Spinal cord (tissue), 10 donors: ENCODE results near the gene LENG1. TPM values are rescaled to one million over a fixed set of nuclear protein-coding genes. Genes with fewer than 3 reads are reported as not detected.
"Not testable (repeated sequence)": the region's sequence is repeated elsewhere in the genome, so short reads cannot be mapped to it uniquely, and the experiment has no call there.

ENCODE experiments used
- DNase-seq, 6 donors: peaks; one replicate each; pipeline versions ENCODE4 v3.0.0 to v3.0.0-alpha.2; 2013 to 2015; ENCODE audit warnings: low spot score in 6 of 6, low read depth in 4 of 6
- H3K27ac ChIP-seq: one replicate; pipeline ENCODE4 v1.5.1; 2013; ENCODE audit warnings: low read depth, low read length, control low read depth
- H3K27me3 ChIP-seq: one replicate; pipeline ENCODE4 v1.6.1; 2013; ENCODE audit warnings: low read length; ENCODE audit not compliant: control insufficient read depth, insufficient read depth
- H3K36me3 ChIP-seq: one replicate; pipeline ENCODE4 v1.6.1; 2013; ENCODE audit warnings: low read length; ENCODE audit not compliant: control insufficient read depth, insufficient read depth
- H3K4me1 ChIP-seq: one replicate; pipeline ENCODE4 v1.6.1; 2013; ENCODE audit warnings: low read length; ENCODE audit not compliant: control insufficient read depth, insufficient read depth
- H3K4me3 ChIP-seq: one replicate; pipeline ENCODE4 v1.5.1; 2013; ENCODE audit warnings: low read depth, low read length, control low read depth
- H3K9me3 ChIP-seq: one replicate; pipeline ENCODE4 v1.6.1; 2013; ENCODE audit warnings: low read length; ENCODE audit not compliant: control insufficient read depth, insufficient read depth
- WGBS: methylation state at CpG from one replicate; pipeline ENCODE4 v1.1.5; 2013; ENCODE audit warnings: missing lambda C conversion rate; ENCODE audit not compliant: insufficient coverage; 5-methylcytosine and 5-hydroxymethylcytosine counted together
- polyA plus RNA-seq, 2 donors: library from polyadenylated mRNA; unstranded; fragments of 120-200 nt; gene quantifications; one replicate each; pipeline ENCODE4 v1.2.1, GENCODE V29; 2013; ENCODE audit not compliant: insufficient read length in 2 of 2
- total RNA-seq, 2 donors: library from RNA; depleted of rRNA in 1 of 2; stranded (reverse); fragments of 120-200 nt in 1 of 2; fragments of >200 nt in 1 of 2; gene quantifications; one replicate each; pipeline versions ENCODE4 v1.2.3 to v1.2.4, GENCODE V29; 2013 to 2014
- donor health status: healthy.

LENG1 gene
- total and polyA plus RNA-seq, 4 donors, result 3.7 to 13.3 (median 11.8) TPM

GRCh38 chr19:54180691-54181091 is 21.2 kb upstream of the LENG1 start:
- no peak overlapping the region for H3K4me3 ChIP-seq
- peaks cover 25% of the 10 kb centered on the region for H3K4me1 ChIP-seq
- peaks cover 54% of the 10 kb centered on the region for H3K36me3 ChIP-seq
- no peaks in the 10 kb centered on the region for H3K27me3 ChIP-seq
- peak overlapping the region; percentile 64 for H3K27ac ChIP-seq
- 80% methylated on average over 34 of the region's 37 CpGs for whole genome bisulfite sequencing
- DNase-seq, result no peak
- no peaks in the 10 kb centered on the region for H3K9me3 ChIP-seq

GRCh38 chr19:54179921-54180461 is 20.5 kb upstream of the LENG1 start:
- Histone ChIP-seq H3K9me3 (no peaks in the 10 kb centered on the region), H3K36me3 (peaks cover 54% of the 10 kb centered on the region), H3K4me1 (peaks cover 25% of the 10 kb centered on the region), H3K27ac (peak overlapping the region; percentile 64), H3K4me3 (no peak overlapping the region), H3K27me3 (no peaks in the 10 kb centered on the region)
- DNase-seq, result peak in 5 of 6 donors; percentile 74 to 94 (median 84)
- WGBS, result 14% methylated on average over 10 of the region's 10 CpGs

DNA sequence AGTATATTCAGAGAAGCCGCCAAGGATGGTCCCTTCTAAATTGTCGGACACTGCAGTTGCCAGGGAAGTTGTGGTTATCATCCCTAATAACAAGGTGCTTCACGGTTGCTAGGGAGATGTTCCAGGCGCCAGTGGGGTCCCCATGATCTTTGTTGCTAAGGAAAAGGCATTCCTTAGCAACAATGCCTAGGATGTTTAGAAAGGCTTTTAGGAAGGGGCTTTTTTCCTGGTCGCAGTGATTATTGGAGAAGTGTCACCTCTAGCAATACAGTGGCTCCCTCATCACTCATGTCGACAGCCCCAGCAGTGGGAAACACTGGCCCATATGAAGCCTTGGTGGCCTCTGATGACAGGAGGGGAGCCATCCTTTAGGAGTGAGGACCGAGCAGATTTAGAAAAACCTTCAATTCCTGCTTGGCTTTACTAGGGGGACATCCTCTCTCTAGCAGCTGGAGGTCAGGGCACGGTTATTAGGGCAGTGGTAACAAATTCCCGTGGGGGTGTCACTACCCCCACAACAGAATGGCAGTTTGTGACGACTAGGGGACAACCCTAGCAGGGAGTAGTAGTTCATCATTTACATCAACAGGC is 19.8 kb upstream of the LENG1 start:
- WGBS, result 15% methylated on average over 5 of the region's 10 CpGs
- H3K27me3 ChIP-seq, result no peaks in the 10 kb centered on the region
- peaks cover 58% of the 10 kb centered on the region for H3K36me3 ChIP-seq
- H3K4me3 ChIP-seq, result no peak overlapping the region
- H3K27ac ChIP-seq, result peak overlapping the region; percentile 41
- peak in 1 of 6 donors; percentile 78 for DNase-seq
- H3K4me1 ChIP-seq, result peaks cover 25% of the 10 kb centered on the region
- H3K9me3 ChIP-seq, result no peaks in the 10 kb centered on the region

DNA sequence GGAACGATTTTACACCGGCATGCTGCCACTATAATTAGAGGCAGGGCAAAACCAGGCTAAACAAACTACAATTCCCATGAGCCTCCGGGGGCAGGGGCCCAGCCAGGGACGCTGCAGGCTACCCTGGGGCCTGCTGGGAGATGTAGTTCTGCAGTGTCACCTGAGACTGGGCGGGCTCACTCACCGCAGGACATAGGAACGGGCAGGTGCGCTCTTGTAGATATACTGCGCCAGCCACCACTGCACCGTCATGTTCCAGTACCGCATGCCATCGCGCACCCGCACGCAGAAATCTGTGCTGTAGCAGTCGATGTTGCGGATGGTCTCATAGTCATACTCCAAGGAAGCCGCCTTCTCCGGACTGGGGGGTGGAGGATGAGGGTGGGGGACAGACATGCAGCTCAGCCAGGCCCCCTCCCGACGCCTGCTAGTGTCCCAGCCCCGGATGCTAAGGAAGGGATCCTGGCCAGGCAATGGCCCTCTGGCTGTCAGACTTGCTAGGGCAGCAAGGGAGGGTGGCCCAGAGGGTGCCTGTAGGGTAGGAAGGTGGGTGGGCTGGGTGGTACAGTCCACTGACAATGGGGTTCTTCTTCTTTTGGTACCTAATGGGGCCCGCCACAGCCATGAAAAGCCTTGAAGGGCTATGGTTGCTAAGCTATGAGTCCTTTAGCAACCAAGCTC is 19.2 kb upstream of the LENG1 start:
- H3K27ac ChIP-seq, result no peak overlapping the region
- no peak overlapping the region for H3K4me3 ChIP-seq
- H3K9me3 ChIP-seq, result no peaks in the 10 kb centered on the region
- WGBS, result 43% methylated on average over 22 of the region's 23 CpGs
- H3K36me3 ChIP-seq, result peaks cover 58% of the 10 kb centered on the region
- peaks cover 25% of the 10 kb centered on the region for H3K4me1 ChIP-seq
- peak in 1 of 6 donors; percentile 76 for DNase-seq
- no peaks in the 10 kb centered on the region for H3K27me3 ChIP-seq

DNA sequence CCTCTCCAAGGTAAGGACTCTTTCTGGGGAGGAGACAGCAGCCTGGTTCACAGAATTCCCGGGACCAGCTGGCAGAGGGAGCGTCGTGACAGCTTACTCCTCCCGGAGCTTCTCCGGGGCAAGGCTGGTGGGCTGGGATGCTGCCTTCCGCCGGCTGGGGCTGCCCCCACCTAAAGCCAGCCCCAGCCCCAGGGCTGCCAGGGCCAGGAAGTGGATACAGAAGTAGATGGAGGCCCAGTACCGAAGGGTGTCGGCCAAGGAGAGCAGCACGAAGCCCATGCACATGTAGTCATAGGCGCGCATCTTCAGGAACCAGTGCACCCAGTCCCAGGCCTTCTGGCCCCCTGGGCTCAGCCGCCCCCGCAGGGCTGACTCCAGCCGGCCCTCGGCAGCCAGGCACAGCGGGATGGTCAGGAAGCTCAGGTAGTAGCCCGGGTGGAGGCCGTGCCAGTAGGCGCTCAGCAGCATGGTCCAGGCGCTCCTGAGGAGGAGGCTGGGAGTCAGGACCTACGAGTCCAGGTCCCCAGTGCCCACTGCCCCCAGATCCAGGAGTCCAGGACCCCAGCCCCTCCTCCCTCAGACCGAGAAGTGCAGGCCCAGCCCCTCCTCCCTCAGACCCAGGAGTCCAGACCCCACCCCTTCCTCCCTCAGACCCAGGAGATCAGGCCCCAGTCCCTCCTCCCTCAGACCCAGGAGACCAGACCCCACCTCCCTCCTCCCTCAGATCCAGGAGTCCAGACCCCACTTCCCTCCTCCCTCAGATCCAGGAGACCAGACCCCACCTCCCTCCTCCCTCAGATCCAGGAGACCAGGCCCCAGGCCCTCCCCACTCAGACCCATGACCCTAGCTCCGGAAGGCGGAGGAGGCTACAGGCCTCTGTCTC is 14.7 kb upstream of the LENG1 start:
- no peaks in the 10 kb centered on the region for H3K9me3 ChIP-seq
- no peak for DNase-seq
- peaks cover 39% of the 10 kb centered on the region for H3K36me3 ChIP-seq
- 75% methylated on average over 20 of the region's 25 CpGs for WGBS
- H3K27me3 ChIP-seq, result no peaks in the 10 kb centered on the region
- H3K27ac ChIP-seq, result no peak overlapping the region
- H3K4me3 ChIP-seq, result no peak overlapping the region
- peaks cover 9% of the 10 kb centered on the region for H3K4me1 ChIP-seq

- Histone ChIP-seq H3K27me3 (no peaks in the 10 kb centered on the region), H3K4me3 (no peak overlapping the region), H3K27ac (no peak overlapping the region), H3K4me1 (peaks cover 3% of the 10 kb centered on the region), H3K9me3 (no peaks in the 10 kb centered on the region), H3K36me3 (peaks cover 33% of the 10 kb centered on the region)
- WGBS, result 28% methylated on average over 10 of the region's 15 CpGs
- no peak for DNase-seq
Observed at GRCh38 chr19:54173359-54173699, 13.8 kb upstream of the LENG1 start.

DNA sequence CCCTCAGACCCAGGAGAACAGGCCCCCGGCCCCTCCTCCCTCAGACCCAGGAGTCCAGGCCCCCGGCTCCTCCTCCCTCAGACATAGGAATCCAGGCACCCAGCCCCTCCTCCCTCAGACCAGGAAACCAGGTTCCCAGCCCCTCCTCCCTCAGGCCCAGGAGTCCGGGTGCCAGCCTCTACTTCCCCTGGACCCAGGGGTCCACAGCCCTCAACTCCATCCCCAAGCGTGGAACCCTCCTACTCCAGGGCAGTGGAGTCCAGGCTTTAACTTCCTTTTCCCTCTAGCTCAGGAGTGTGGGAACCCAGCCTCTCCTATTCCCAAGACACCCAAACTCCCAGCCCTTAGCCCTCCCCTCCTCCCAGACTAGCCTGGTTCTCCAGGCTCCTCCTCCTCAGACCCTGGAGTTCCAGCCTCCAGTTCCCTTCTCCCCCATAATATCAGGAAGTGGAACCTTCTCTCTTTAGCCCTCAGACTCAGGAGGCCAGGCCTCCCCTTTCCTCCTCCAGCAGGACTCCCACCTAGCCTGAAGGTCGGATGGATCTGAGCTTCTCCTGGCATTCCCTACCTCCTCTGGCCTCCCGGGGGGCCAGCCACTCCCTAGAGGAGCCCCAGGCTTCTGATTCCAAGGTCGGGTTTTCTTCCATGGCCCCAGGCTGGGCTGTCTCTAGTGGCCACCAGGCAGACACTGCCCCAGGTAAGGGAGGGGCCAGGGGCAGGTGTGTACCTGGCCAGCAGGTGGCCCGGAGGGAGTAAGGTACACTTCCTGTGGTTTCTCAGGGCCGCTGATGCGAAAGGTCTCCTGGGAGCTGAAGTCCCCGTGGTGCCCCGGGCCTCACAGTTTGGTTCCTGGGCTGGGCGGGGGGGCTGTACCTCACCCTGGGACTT is 13.2 kb upstream of the LENG1 start, which contains the start of gene TMC4:
TMC4 (minus strand) TSS at position 690 of the 888 bp plus-strand sequence; CDS start at position 647, 43 bp downstream.
- H3K4me1 ChIP-seq, result peaks cover 5% of the 10 kb centered on the region
- H3K36me3 ChIP-seq, result peaks cover 28% of the 10 kb centered on the region
- WGBS, result 15% methylated on average over 13 of the region's 13 CpGs
- no peak within 1 kb of the TSS for H3K4me3 ChIP-seq
- H3K27ac ChIP-seq, result no peak within 1 kb of the TSS
- H3K9me3 ChIP-seq, result no peaks in the 10 kb centered on the region
- no peaks in the 10 kb centered on the region for H3K27me3 ChIP-seq
- DNase-seq, result no peak

GRCh38 chr19:54171736-54172431 is 12.4 kb upstream of the LENG1 start:
- not testable (repeated sequence) for H3K4me3 ChIP-seq, H3K9me3 ChIP-seq, H3K27me3 ChIP-seq, H3K27ac ChIP-seq, DNase-seq, H3K4me1 ChIP-seq
- H3K36me3 ChIP-seq, result peaks cover 28% of the 10 kb centered on the region
- 90% methylated on average over 5 of the region's 23 CpGs for WGBS
